HepG2 (cell line): ENCODE data around the gene SPPL2B. TPM values are rescaled to one million over a fixed set of nuclear protein-coding genes. Genes with fewer than 3 reads are reported as not detected.

Experiments
- GFI1 ChIP-seq: sonication (generic); formaldehyde crosslinking; IDR thresholded peaks from 2 replicates; pipeline ENCODE4 v1.5.0; 2020; ENCODE audit warnings: missing genetic modification reagents, mild to moderate bottlenecking, borderline replicate concordance
- HDAC1 ChIP-seq: sonication (generic); formaldehyde crosslinking; IDR thresholded peaks from 2 replicates; pipeline ENCODE4 v1.5.1; 2020; ENCODE audit warnings: mild to moderate bottlenecking, missing genetic modification reagents
- HMGA1 ChIP-seq: sonication (generic); formaldehyde crosslinking; conservative IDR thresholded peaks from 2 replicates; pipeline ENCODE4 v1.4.0; 2020; ENCODE audit warnings: missing genetic modification reagents
- IRF2 ChIP-seq: IDR thresholded peaks from 2 replicates; pipeline ENCODE4 v1.6.1; 2018; ENCODE audit warnings: missing genetic modification reagents, missing compliant biosample characterization
- KLF12 ChIP-seq: sonication (generic); formaldehyde crosslinking; IDR thresholded peaks from 2 replicates; pipeline ENCODE4 v1.4.0; 2020; ENCODE audit warnings: missing genetic modification reagents, borderline replicate concordance
- PCBP1 ChIP-seq: fragments of 200-400 bp; formaldehyde crosslinking; IDR thresholded peaks from 2 replicates; pipeline ENCODE4 v1.6.1; 2017; ENCODE audit warnings: mild to moderate bottlenecking, low read depth, low read length, borderline replicate concordance
- ZNF292 ChIP-seq: sonication (generic); formaldehyde crosslinking; IDR thresholded peaks from 2 replicates; pipeline ENCODE4 v1.8.1; 2022; ENCODE audit warnings: mild to moderate bottlenecking, low read depth, missing genetic modification reagents, borderline replicate concordance
- ZNF451 ChIP-seq: sonication (generic); formaldehyde crosslinking; IDR thresholded peaks from 2 replicates; pipeline ENCODE4 v1.5.0; 2020; ENCODE audit warnings: mild to moderate bottlenecking, missing genetic modification reagents
- ZNF629 ChIP-seq: sonication (generic); formaldehyde crosslinking; conservative IDR thresholded peaks from 2 replicates; pipeline ENCODE4 v1.5.0; 2020; ENCODE audit warnings: missing genetic modification reagents
- polyA plus RNA-seq, 8 experiments: library from polyadenylated mRNA; depleted of rRNA in 3 of 8; stranded (reverse) in 7 of 8; unstranded in 1 of 8; fragments of >200 nt; fragmentation: Illumina TruSeq in 4 of 8; extraction: Trizol in 4 of 8; gene quantifications; 2 replicates each; pipeline versions ENCODE4 v1.2.1 to v1.2.3, GENCODE V29; 2011 to 2016; ENCODE audit warnings: low read depth in 4 of 8, missing spikeins in 1 of 8, mixed read lengths in 1 of 8; ENCODE audit not compliant: insufficient read depth in 1 of 8
- total RNA-seq, 5 experiments: library from RNA; depleted of rRNA; stranded (reverse); fragments of >200 nt; fragmentation: Illumina TruSeq; extraction: Trizol; gene quantifications; 2 replicates each; pipeline ENCODE4 v1.2.3, GENCODE V29; 2016; ENCODE audit warnings: low read depth in 1 of 5
- TF ChIP-seq, protein P1 (sequence below), 2 experiments: IDR thresholded peaks; 2 replicates each; pipeline ENCODE4 v1.6.1; 2011 to 2012; ENCODE audit warnings: low read length in 2 of 2, borderline replicate concordance in 1 of 2, low read depth in 1 of 2, mild to moderate bottlenecking in 1 of 2, moderate library complexity in 1 of 2
- TF ChIP-seq, protein P2 (sequence below): sonication (generic); formaldehyde crosslinking; IDR thresholded peaks from 2 replicates; pipeline ENCODE4 v1.4.0; 2020; ENCODE audit warnings: mild to moderate bottlenecking, missing genetic modification reagents, borderline replicate concordance
- TF ChIP-seq, protein P3 (sequence below): sonication (generic); formaldehyde crosslinking; IDR thresholded peaks from 2 replicates; pipeline ENCODE4 v1.4.0; 2020; ENCODE audit warnings: mild to moderate bottlenecking, missing genetic modification reagents

SPPL2B gene
- total and polyA plus RNA-seq, 2 of the 13 experiments (the other 11 are each of a cell fraction or from before 2014, with no cell fraction given), result 14.9 to 15.2 TPM

DNA sequence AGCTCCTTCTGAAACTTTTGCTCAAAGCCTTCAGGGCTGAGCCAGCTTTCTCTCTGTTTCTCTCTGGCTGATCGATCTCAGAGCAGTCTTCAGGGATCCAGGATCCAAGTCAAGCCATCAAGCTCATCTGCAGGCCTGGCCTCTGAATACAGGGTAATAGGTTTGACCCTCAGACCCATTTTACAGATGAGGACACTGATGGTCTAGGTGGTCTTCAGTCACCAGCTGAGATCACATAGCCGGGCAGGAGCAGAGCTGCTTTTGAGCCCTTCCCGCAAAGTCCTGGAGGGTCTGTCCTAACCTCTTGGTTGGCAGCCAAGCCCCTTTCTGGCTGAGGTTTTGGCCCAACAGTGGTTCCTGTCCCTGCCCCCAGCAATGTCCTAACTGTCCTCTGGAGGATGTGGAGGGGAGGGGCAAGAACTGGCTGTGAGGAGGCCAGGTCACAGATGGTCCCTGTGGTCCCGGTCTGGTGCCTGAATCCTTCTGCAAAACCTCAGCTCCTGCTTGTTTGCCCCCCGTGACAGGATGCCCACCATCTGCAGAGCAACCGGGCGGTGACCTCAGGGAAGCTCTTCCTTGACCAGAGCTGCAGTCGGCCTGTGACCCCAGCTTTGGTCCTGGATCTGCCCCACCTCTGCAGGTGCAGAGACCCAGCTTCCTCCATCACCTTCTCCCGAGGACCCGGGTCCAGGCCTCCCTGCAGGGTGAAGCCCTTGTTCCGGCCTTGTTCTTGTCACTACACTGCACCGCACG is 40.7 kb upstream of the SPPL2B start (continued):
- TF ChIP-seq, protein P1, sequence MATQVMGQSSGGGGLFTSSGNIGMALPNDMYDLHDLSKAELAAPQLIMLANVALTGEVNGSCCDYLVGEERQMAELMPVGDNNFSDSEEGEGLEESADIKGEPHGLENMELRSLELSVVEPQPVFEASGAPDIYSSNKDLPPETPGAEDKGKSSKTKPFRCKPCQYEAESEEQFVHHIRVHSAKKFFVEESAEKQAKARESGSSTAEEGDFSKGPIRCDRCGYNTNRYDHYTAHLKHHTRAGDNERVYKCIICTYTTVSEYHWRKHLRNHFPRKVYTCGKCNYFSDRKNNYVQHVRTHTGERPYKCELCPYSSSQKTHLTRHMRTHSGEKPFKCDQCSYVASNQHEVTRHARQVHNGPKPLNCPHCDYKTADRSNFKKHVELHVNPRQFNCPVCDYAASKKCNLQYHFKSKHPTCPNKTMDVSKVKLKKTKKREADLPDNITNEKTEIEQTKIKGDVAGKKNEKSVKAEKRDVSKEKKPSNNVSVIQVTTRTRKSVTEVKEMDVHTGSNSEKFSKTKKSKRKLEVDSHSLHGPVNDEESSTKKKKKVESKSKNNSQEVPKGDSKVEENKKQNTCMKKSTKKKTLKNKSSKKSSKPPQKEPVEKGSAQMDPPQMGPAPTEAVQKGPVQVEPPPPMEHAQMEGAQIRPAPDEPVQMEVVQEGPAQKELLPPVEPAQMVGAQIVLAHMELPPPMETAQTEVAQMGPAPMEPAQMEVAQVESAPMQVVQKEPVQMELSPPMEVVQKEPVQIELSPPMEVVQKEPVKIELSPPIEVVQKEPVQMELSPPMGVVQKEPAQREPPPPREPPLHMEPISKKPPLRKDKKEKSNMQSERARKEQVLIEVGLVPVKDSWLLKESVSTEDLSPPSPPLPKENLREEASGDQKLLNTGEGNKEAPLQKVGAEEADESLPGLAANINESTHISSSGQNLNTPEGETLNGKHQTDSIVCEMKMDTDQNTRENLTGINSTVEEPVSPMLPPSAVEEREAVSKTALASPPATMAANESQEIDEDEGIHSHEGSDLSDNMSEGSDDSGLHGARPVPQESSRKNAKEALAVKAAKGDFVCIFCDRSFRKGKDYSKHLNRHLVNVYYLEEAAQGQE (IDR thresholded peaks at IDR 0.05; ENCODE audit: borderline replicate concordance in 1 of 2, low read depth in 1 of 2, low read length in 2 of 2), result no peak
- 0 out of 2 replicates have a peak, but pooled peaks have one; percentile 21 for TF ChIP-seq ZNF292 (CRISPR knock-in tag)
- TF ChIP-seq GFI1, result no peak
- TF ChIP-seq, protein P2, sequence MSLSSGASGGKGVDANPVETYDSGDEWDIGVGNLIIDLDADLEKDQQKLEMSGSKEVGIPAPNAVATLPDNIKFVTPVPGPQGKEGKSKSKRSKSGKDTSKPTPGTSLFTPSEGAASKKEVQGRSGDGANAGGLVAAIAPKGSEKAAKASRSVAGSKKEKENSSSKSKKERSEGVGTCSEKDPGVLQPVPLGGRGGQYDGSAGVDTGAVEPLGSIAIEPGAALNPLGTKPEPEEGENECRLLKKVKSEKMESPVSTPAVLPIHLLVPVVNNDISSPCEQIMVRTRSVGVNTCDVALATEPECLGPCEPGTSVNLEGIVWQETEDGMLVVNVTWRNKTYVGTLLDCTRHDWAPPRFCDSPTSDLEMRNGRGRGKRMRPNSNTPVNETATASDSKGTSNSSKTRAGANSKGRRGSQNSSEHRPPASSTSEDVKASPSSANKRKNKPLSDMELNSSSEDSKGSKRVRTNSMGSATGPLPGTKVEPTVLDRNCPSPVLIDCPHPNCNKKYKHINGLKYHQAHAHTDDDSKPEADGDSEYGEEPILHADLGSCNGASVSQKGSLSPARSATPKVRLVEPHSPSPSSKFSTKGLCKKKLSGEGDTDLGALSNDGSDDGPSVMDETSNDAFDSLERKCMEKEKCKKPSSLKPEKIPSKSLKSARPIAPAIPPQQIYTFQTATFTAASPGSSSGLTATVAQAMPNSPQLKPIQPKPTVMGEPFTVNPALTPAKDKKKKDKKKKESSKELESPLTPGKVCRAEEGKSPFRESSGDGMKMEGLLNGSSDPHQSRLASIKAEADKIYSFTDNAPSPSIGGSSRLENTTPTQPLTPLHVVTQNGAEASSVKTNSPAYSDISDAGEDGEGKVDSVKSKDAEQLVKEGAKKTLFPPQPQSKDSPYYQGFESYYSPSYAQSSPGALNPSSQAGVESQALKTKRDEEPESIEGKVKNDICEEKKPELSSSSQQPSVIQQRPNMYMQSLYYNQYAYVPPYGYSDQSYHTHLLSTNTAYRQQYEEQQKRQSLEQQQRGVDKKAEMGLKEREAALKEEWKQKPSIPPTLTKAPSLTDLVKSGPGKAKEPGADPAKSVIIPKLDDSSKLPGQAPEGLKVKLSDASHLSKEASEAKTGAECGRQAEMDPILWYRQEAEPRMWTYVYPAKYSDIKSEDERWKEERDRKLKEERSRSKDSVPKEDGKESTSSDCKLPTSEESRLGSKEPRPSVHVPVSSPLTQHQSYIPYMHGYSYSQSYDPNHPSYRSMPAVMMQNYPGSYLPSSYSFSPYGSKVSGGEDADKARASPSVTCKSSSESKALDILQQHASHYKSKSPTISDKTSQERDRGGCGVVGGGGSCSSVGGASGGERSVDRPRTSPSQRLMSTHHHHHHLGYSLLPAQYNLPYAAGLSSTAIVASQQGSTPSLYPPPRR (CRISPR knock-in tag), result peak; percentile 64; the same call in 1 of the 2 replicates
- TF ChIP-seq HMGA1 (CRISPR knock-in tag), result no peak
- 0 out of 2 replicates have a peak, but pooled peaks have one; percentile 16 for TF ChIP-seq PCBP1
- TF ChIP-seq ZNF629 (CRISPR knock-in tag), result peak; percentile 88
- TF ChIP-seq KLF12 (CRISPR knock-in tag), result 0 out of 2 replicates have a peak, but pooled peaks have one; percentile 26
- TF ChIP-seq, protein P3, sequence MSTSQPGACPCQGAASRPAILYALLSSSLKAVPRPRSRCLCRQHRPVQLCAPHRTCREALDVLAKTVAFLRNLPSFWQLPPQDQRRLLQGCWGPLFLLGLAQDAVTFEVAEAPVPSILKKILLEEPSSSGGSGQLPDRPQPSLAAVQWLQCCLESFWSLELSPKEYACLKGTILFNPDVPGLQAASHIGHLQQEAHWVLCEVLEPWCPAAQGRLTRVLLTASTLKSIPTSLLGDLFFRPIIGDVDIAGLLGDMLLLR (CRISPR knock-in tag), result peak; percentile 57; the same call in 1 of the 2 replicates
- 0 out of 2 replicates have a peak, but pooled peaks have one; percentile 8 for TF ChIP-seq HDAC1 (CRISPR knock-in tag)
- TF ChIP-seq IRF2 (CRISPR knock-in tag), result no peak
- peak; percentile 16; the same call in 1 of the 2 replicates for TF ChIP-seq ZNF451
